Fibroblast of the conjunctiva (primary cell): Measurements from ENCODE around the gene HDLBP.

Experiments used
- DNase-seq: peaks from one replicate; pipeline ENCODE4 v3.0.0-alpha.2; 2010; ENCODE audit warnings: low read depth

The HDLBP gene

GRCh38 chr2:241275910-241276309 is 39.6 kb downstream of the HDLBP start:
- no peak for DNase-seq

- no peak for DNase-seq
Measured at GRCh38 chr2:241275504-241275903, 40.0 kb downstream of the HDLBP start.

GRCh38 chr2:241274127-241274526 is 41.3 kb downstream of the HDLBP start:
- DNase-seq: no peak

GRCh38 chr2:241273210-241274020 is 42.1 kb downstream of the HDLBP start:
- DNase-seq: no peak

GRCh38 chr2:241272303-241273209 is 42.9 kb downstream of the HDLBP start:
- DNase-seq: peak; percentile 21

- peak; percentile 49 for DNase-seq
Measured at GRCh38 chr2:241271706-241272302, 43.7 kb downstream of the HDLBP start.

GRCh38 chr2:241270531-241270930 is 44.9 kb downstream of the HDLBP start:
- DNase-seq: no peak

GRCh38 chr2:241269707-241270520 is 45.6 kb downstream of the HDLBP start:
- DNase-seq: no peak

GRCh38 chr2:241268716-241269445 is 46.6 kb downstream of the HDLBP start:
- no peak for DNase-seq

GRCh38 chr2:241268306-241268705 is 47.2 kb downstream of the HDLBP start:
- DNase-seq: no peak

- DNase-seq: no peak
Measured at GRCh38 chr2:241267249-241268067, 48.0 kb downstream of the HDLBP start.

- no peak for DNase-seq
Measured at GRCh38 chr2:241265506-241265905, 50.0 kb downstream of the HDLBP start.

GRCh38 chr2:241263061-241263460 is 52.4 kb downstream of the HDLBP start:
- DNase-seq: no peak

GRCh38 chr2:241261628-241262027 is 53.8 kb downstream of the HDLBP start:
- DNase-seq: no peak

- no peak for DNase-seq
Measured at GRCh38 chr2:241260911-241261310, 54.6 kb downstream of the HDLBP start.

- DNase-seq: no peak
Measured at GRCh38 chr2:241258505-241259280, 56.8 kb downstream of the HDLBP start.

- DNase-seq: no peak
Measured at GRCh38 chr2:241257419-241258032, 57.9 kb downstream of the HDLBP start.

- no peak for DNase-seq
Measured at GRCh38 chr2:241256168-241256545, 59.3 kb downstream of the HDLBP start.
